K562 (cell line): ENCODE results near the gene SAFB. TPM values are rescaled to one million over a fixed set of nuclear protein-coding genes. Genes with fewer than 3 reads are reported as not detected.
A peak's percentile ranks its signal among the peaks of the same experiment; 100 is the strongest.

ENCODE experiments used
- BDP1 ChIP-seq: IDR thresholded peaks from 3 replicates; pipeline ENCODE4 v1.6.1; 2011; ENCODE audit not compliant: insufficient read length, insufficient read depth
- CEBPB ChIP-seq: fragments of 450-650 bp; IDR thresholded peaks from 2 replicates; pipeline ENCODE4 v1.6.1; 2016; ENCODE audit warnings: missing genetic modification characterization, missing compliant biosample characterization
- FOXJ2 ChIP-seq: fragments of 200-800 bp; sonication (Bioruptor generic); IDR thresholded peaks from 2 replicates; pipeline ENCODE4 v1.6.1; 2016; ENCODE audit warnings: missing genetic modification characterization, missing compliant biosample characterization
- GTF2A2 ChIP-seq: IDR thresholded peaks from 2 replicates; pipeline ENCODE4 v1.6.1; 2016; ENCODE audit warnings: mild to moderate bottlenecking, missing genetic modification characterization, missing compliant biosample characterization
- PCBP1 ChIP-seq: fragments of 200-400 bp; formaldehyde crosslinking; IDR thresholded peaks from 2 replicates; pipeline ENCODE4 v1.6.1; 2018; ENCODE audit warnings: mild to moderate bottlenecking, low read depth, low read length; ENCODE audit not compliant: poor library complexity, severe bottlenecking
- POLR2AphosphoS2 ChIP-seq: IDR thresholded peaks from 2 replicates; pipeline ENCODE4 v1.6.1; 2012; ENCODE audit warnings: low read length, improper control_type of control experiment
- POLR2AphosphoS5 ChIP-seq: IDR thresholded peaks from 2 replicates; pipeline ENCODE4 v1.6.1; 2011; ENCODE audit warnings: mild to moderate bottlenecking, low read depth, low read length, moderate library complexity; ENCODE audit not compliant: control insufficient read depth, insufficient read depth
- POLR2G ChIP-seq: fragments of 200-400 bp; formaldehyde crosslinking; IDR thresholded peaks from 2 replicates; pipeline ENCODE4 v1.6.1; 2017; ENCODE audit warnings: low read depth, mild to moderate bottlenecking, antibody characterized with exemption, low read length, moderate library complexity
- ZBTB33 ChIP-seq: sonication (generic); formaldehyde crosslinking; IDR thresholded peaks from 2 replicates; pipeline ENCODE4 v1.8.1; 2023; ENCODE audit warnings: mild to moderate bottlenecking, missing genetic modification reagents
- polyA plus RNA-seq, 8 experiments: library from polyadenylated mRNA; depleted of rRNA in 4 of 8; stranded (reverse) in 5 of 8; unstranded in 3 of 8; fragments of >200 nt; fragmentation: Nextera tagmentation in 2 of 8; fragmentation: Illumina TruSeq in 1 of 8; extraction: Ambion mirVana in 2 of 8; extraction: Trizol in 1 of 8; gene quantifications; 2 replicates each; pipeline versions ENCODE4 v1.2.1 to v1.2.3, GENCODE V29; 2011 to 2014; ENCODE audit warnings: inconsistent platforms in 1 of 8, missing spikeins in 1 of 8
- total RNA-seq, 7 experiments: library from RNA; depleted of rRNA in 6 of 7; stranded (reverse); fragments of >200 nt in 6 of 7; fragmentation: Illumina TruSeq in 2 of 7; extraction: Trizol in 2 of 7; gene quantifications; 2 replicates each; pipeline versions ENCODE4 v1.2.1 to v1.2.3, GENCODE V29; 2011 to 2021; ENCODE audit warnings: low replicate concordance in 1 of 7

SAFB gene
- total and polyA plus RNA-seq, 9 of the 15 experiments (the other 6 are each of a cell fraction or from before 2014, with no cell fraction given) = 1.1 to 151 (median 83.1) TPM

GRCh38 chr19:5694167-5694955 is 71.5 kb downstream of the SAFB start (continued):
- peak; percentile 89 for TF ChIP-seq ZBTB33 (CRISPR knock-in tag)
- TF ChIP-seq PCBP1 = peak; percentile 56
- no peak for TF ChIP-seq CEBPB
- no peak for TF ChIP-seq FOXJ2 (tag)
- TF ChIP-seq BDP1 = no peak
- TF ChIP-seq POLR2G = peak; percentile 75
- TF ChIP-seq POLR2AphosphoS2 = 0 out of 2 replicates have a peak, but pooled peaks have one; percentile 25
- TF ChIP-seq GTF2A2 (tag) = no peak
- peak; percentile 3; the same call in 1 of the 2 replicates for TF ChIP-seq POLR2AphosphoS5
